HEK293 (cell line): Measurements from ENCODE around the gene NOP10.
A peak's percentile ranks its signal among the peaks of the same experiment; 100 is the strongest.

ENCODE experiments used
- CTCF ChIA-PET: fragments of 350-600 bp; formaldehyde crosslinking; extraction: SDS; loops from one replicate; lab custom pipeline; 2021; ENCODE audit warnings: antibody characterized with exemption; lab: Yijun Ruan, JAX
- POLR2A ChIA-PET: fragments of 300-600 bp; formaldehyde crosslinking; extraction: SDS; loops from one replicate; lab custom pipeline; 2020; ENCODE audit warnings: antibody characterized with exemption, inconsistent platforms; lab: Yijun Ruan, JAX
- H3K27ac ChIP-seq: fragments of 200-500 bp; sonication (Bioruptor generic); 2 replicates; pipeline ENCODE4 v1.5.1; 2014; ENCODE audit warnings: low read depth, low read length, control low read depth, inconsistent platforms; ENCODE audit errors: extremely low read depth
- H3K36me3 ChIP-seq, 2 experiments: fragments of 200-500 bp in 1 of 2; sonication (Bioruptor generic) in 1 of 2; 1 replicate in 1 of 2; 2 replicates in 1 of 2; pipeline ENCODE4 v1.5.1; 2014 to 2017; ENCODE audit warnings: inconsistent platforms in 2 of 2, low read length in 2 of 2; ENCODE audit not compliant: control insufficient read depth in 2 of 2, insufficient read depth in 1 of 2
- H3K4me1 ChIP-seq: fragments of 200-500 bp; sonication (Bioruptor generic); 2 replicates; pipeline ENCODE4 v1.5.1; 2014; ENCODE audit warnings: mild to moderate bottlenecking, low read length, inconsistent platforms; ENCODE audit not compliant: control insufficient read depth, insufficient read depth
- H3K4me3 ChIP-seq: 2 replicates; pipeline ENCODE4 v1.5.1; 2011; ENCODE audit warnings: low read depth, mild to moderate bottlenecking, control low read depth, low read length, moderate library complexity
- H3K9me3 ChIP-seq: fragments of 200-500 bp; sonication (Bioruptor generic); 2 replicates; pipeline ENCODE4 v1.5.1; 2014; ENCODE audit warnings: low read depth, low read length, inconsistent platforms; ENCODE audit not compliant: control insufficient read depth, insufficient read depth
- BCL11A ChIP-seq: fragments of 450-650 bp; formaldehyde crosslinking; IDR thresholded peaks from 2 replicates; pipeline ENCODE4 v1.5.1; 2016; ENCODE audit warnings: low read depth, missing biosample characterization, missing genetic modification characterization
- GFI1B ChIP-seq: fragments of 450-650 bp; formaldehyde crosslinking; IDR thresholded peaks from 2 replicates; pipeline ENCODE4 v1.5.1; 2016; ENCODE audit warnings: missing biosample characterization, missing genetic modification characterization
- GLIS2 ChIP-seq: fragments of 450-650 bp; formaldehyde crosslinking; IDR thresholded peaks from 2 replicates; pipeline ENCODE4 v1.5.1; 2016; ENCODE audit warnings: missing biosample characterization, missing genetic modification characterization
- HOXA7 ChIP-seq: sonication (generic); formaldehyde crosslinking; IDR thresholded peaks from 2 replicates; pipeline ENCODE4 v1.8.1; 2022; ENCODE audit warnings: missing genetic modification reagents, borderline replicate concordance
- KLF9 ChIP-seq: fragments of 450-650 bp; formaldehyde crosslinking; IDR thresholded peaks from 2 replicates; pipeline ENCODE4 v1.5.1; 2016; ENCODE audit warnings: missing biosample characterization, missing genetic modification characterization, low read depth
- SCRT2 ChIP-seq: fragments of 450-650 bp; formaldehyde crosslinking; IDR thresholded peaks from 2 replicates; pipeline ENCODE4 v1.5.1; 2016; ENCODE audit warnings: missing biosample characterization, missing genetic modification characterization
- SP7 ChIP-seq: fragments of 450-650 bp; formaldehyde crosslinking; IDR thresholded peaks from 2 replicates; pipeline ENCODE4 v1.5.1; 2016; ENCODE audit warnings: missing biosample characterization, missing genetic modification characterization
- ZBTB1 ChIP-seq: fragments of 450-650 bp; formaldehyde crosslinking; IDR thresholded peaks from 2 replicates; pipeline ENCODE4 v1.5.1; 2016; ENCODE audit warnings: missing biosample characterization, missing genetic modification characterization
- ZNF133 ChIP-seq: fragments of 450-650 bp; formaldehyde crosslinking; IDR thresholded peaks from 2 replicates; pipeline ENCODE4 v1.5.1; 2016; ENCODE audit warnings: missing biosample characterization, missing genetic modification characterization
- ZNF16 ChIP-seq: fragments of 450-650 bp; formaldehyde crosslinking; IDR thresholded peaks from 2 replicates; pipeline ENCODE4 v1.5.1; 2016; ENCODE audit warnings: low read depth, missing biosample characterization, missing genetic modification characterization
- ZNF19 ChIP-seq: fragments of 450-650 bp; formaldehyde crosslinking; IDR thresholded peaks from 2 replicates; pipeline ENCODE4; 2016; ENCODE audit warnings: missing biosample characterization, missing genetic modification characterization, low read depth
- ZNF202 ChIP-seq: fragments of 450-650 bp; formaldehyde crosslinking; IDR thresholded peaks from 2 replicates; pipeline ENCODE4 v1.5.1; 2016; ENCODE audit warnings: missing biosample characterization, missing genetic modification characterization, borderline replicate concordance
- ZNF394 ChIP-seq: fragments of 450-650 bp; formaldehyde crosslinking; IDR thresholded peaks from 2 replicates; pipeline ENCODE4 v1.5.1; 2016; ENCODE audit warnings: missing biosample characterization, missing genetic modification characterization, mild to moderate bottlenecking, moderate library complexity, borderline replicate concordance
- ZNF501 ChIP-seq: fragments of 450-650 bp; formaldehyde crosslinking; IDR thresholded peaks from 2 replicates; pipeline ENCODE4 v1.5.1; 2016; ENCODE audit warnings: missing biosample characterization, missing genetic modification characterization
- ZNF596 ChIP-seq: fragments of 450-650 bp; IDR thresholded peaks from 2 replicates; pipeline ENCODE4 v1.5.0; 2018; ENCODE audit warnings: missing biosample characterization, mild to moderate bottlenecking, missing genetic modification characterization, moderate library complexity
- ZNF600 ChIP-seq: fragments of 450-650 bp; formaldehyde crosslinking; IDR thresholded peaks from 2 replicates; pipeline ENCODE4 v1.5.1; 2016; ENCODE audit warnings: missing biosample characterization, missing genetic modification characterization
- ZNF629 ChIP-seq: fragments of 450-650 bp; formaldehyde crosslinking; IDR thresholded peaks from 2 replicates; pipeline ENCODE4 v1.5.1; 2017; ENCODE audit warnings: missing biosample characterization, missing genetic modification characterization
- ZNF658 ChIP-seq: fragments of 450-650 bp; formaldehyde crosslinking; IDR thresholded peaks from 2 replicates; pipeline ENCODE4; 2016; ENCODE audit warnings: missing biosample characterization, missing genetic modification characterization
- ZNF76 ChIP-seq: fragments of 450-650 bp; formaldehyde crosslinking; IDR thresholded peaks from 2 replicates; pipeline ENCODE4; 2016; ENCODE audit warnings: low read depth, missing biosample characterization, missing genetic modification characterization, borderline replicate concordance
- ZNF777 ChIP-seq: fragments of 450-650 bp; formaldehyde crosslinking; IDR thresholded peaks from 2 replicates; pipeline ENCODE4 v1.5.1; 2017; ENCODE audit warnings: missing biosample characterization, missing genetic modification characterization, borderline replicate concordance
- ZSCAN16 ChIP-seq: fragments of 450-650 bp; formaldehyde crosslinking; IDR thresholded peaks from 2 replicates; pipeline ENCODE4 v1.5.1; 2016; ENCODE audit warnings: missing biosample characterization, missing genetic modification characterization
- ZXDB ChIP-seq: fragments of 450-650 bp; formaldehyde crosslinking; IDR thresholded peaks from 2 replicates; pipeline ENCODE4 v1.5.1; 2016; ENCODE audit warnings: missing biosample characterization, missing genetic modification characterization
- TF ChIP-seq, protein P1 (sequence below): fragments of 450-650 bp; formaldehyde crosslinking; IDR thresholded peaks from 2 replicates; pipeline ENCODE4 v1.5.1; 2016; ENCODE audit warnings: missing biosample characterization, missing genetic modification characterization
- TF ChIP-seq, protein P2 (sequence below): fragments of 450-650 bp; formaldehyde crosslinking; IDR thresholded peaks from 2 replicates; pipeline ENCODE4 v1.5.1; 2016; ENCODE audit warnings: missing biosample characterization, missing genetic modification characterization
- TF ChIP-seq, protein P3 (sequence below): fragments of 450-650 bp; formaldehyde crosslinking; IDR thresholded peaks from 2 replicates; pipeline ENCODE4; 2016; ENCODE audit warnings: missing biosample characterization, missing genetic modification characterization
- TF ChIP-seq, protein P4 (sequence below): fragments of 450-650 bp; IDR thresholded peaks from 2 replicates; pipeline ENCODE4 v1.5.1; 2018; ENCODE audit warnings: missing biosample characterization, missing genetic modification characterization
- TF ChIP-seq, protein P5 (sequence below): fragments of 450-650 bp; formaldehyde crosslinking; IDR thresholded peaks from 2 replicates; pipeline ENCODE4 v1.5.1; 2017; ENCODE audit warnings: missing biosample characterization, missing genetic modification characterization

Gene NOP10

DNA sequence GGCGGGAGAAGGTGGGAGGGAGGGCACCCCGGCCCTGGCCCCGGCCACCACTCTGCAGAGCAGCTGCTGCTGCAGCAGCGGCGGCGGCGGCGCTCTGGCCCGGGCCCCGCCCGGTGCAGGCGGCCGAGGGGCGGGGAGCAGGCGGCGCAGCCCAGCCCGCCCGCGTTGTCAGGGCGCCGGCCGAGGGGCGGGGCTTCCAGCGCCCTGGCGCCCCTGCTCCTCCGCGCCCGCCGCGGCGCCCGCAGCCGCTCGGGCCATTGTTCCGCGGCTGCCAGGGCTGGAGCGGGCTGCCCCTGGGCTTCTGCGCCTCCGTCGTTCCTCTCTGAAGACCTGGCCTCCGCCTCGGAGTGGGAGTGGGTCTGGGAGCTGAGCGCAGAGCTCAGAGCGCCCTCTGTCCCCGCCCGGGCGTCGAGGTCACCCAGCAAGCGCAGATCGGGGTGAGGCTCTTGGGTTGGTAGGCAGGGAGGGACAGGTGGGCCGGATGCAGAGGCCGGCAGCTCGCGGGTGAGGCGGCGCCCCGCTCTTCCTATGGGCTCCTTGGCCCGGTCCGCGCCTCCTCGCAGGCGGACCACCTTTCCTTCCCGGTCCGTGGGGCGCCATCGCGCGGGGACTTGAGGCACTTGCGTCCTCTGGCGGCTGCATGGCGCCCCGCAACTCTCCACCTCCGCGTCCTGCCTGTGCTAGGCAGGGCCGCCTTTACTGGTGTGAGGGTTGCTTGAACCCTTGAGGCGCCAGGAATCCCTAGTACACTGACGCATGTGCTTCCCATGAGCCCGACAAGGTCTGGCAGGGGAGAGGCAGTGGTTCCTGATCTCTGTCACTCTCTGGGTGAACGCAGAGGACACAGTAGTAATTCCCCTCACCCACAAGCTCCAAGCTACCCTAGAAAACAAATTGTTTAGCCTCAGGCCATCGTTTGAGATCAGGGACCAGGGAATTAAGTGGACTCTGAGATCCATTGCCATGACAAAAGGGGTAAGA, 24.5 kb upstream of the NOP10 start, which contains the start of gene LPCAT4 (continued):
- TF ChIP-seq, protein P1, sequence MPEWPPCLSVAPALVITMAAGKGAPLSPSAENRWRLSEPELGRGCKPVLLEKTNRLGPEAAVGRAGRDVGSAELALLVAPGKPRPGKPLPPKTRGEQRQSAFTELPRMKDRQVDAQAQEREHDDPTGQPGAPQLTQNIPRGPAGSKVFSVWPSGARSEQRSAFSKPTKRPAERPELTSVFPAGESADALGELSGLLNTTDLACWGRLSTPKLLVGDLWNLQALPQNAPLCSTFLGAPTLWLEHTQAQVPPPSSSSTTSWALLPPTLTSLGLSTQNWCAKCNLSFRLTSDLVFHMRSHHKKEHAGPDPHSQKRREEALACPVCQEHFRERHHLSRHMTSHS (tag by site-specific recombination) = no peak
- no peak for TF ChIP-seq ZNF202 (tag by site-specific recombination)
- TF ChIP-seq ZNF596 (tag by site-specific recombination) = no peak
- no peak for TF ChIP-seq HOXA7 (CRISPR knock-in tag)
- TF ChIP-seq ZBTB1 (tag by site-specific recombination) = no peak
- TF ChIP-seq KLF9 (tag by site-specific recombination) = peak; percentile 49
- TF ChIP-seq, protein P2, sequence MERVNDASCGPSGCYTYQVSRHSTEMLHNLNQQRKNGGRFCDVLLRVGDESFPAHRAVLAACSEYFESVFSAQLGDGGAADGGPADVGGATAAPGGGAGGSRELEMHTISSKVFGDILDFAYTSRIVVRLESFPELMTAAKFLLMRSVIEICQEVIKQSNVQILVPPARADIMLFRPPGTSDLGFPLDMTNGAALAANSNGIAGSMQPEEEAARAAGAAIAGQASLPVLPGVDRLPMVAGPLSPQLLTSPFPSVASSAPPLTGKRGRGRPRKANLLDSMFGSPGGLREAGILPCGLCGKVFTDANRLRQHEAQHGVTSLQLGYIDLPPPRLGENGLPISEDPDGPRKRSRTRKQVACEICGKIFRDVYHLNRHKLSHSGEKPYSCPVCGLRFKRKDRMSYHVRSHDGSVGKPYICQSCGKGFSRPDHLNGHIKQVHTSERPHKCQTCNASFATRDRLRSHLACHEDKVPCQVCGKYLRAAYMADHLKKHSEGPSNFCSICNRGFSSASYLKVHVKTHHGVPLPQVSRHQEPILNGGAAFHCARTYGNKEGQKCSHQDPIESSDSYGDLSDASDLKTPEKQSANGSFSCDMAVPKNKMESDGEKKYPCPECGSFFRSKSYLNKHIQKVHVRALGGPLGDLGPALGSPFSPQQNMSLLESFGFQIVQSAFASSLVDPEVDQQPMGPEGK (tag by site-specific recombination) = peak; percentile 52

DNA sequence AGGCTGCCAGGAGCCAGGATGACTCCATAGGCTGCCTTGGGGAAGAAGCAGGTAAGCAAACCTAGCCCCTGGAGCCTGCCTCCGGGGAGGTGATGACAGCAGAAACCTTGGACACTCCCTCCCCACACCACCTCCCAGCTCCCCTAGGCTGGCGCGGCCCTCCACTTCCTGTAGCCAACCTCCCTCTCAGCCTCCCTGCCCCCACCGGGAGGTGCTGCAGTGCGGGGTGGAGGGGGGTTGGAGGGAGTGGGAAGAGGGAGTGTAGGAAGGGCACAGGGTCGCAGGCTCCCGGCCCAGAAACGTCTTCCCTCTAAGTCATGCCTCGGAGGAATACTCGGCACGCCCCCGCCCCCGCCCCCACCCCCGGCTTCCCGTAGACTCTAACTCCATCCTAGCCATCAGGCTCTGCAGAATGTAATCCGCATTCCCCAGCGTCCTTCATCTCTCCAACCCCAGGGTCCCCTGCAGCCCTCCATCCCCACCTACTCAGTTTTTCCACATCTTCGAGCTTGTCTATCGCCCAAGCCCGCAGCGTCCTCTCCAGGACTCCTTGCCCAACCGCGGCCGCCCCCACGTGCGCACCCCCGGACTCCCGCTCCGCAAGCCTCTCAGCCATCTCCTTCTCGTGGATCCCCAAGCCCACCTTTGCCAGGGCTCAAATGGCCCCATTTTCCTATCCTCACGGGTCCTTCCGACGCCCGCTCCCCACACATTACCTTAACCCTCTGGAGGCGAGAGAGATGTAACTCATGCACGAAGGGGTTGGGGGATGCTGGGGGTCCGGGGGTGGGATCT, 23.5 kb upstream of the NOP10 start:
- ChIA-PET CTCF (interaction anchor here (0.7 to 2.4 kb wide), 7 partner anchors 8 to 305 kb away, joined by 3 to 15 read pairs (median 6); partner anchors contain the start of genes KATNBL1, NOP10 and NUTM1), POLR2A (interaction anchor here (0.9 to 2.2 kb wide), 7 partner anchors 8 to 265 kb away, joined by 3 to 14 read pairs (median 5); partner anchors contain the start of genes EMC7, NOP10, NUTM1 and PGBD4)
- Histone ChIP-seq H3K4me3 (peak overlapping the region; percentile 56), H3K9me3 (no peaks in the 10 kb centered on the region), H3K27ac (peak overlapping the region; percentile 64; the same call in 1 of the 2 replicates), H3K4me1 (no peaks in the 10 kb centered on the region; the same call in 1 of the 2 replicates), H3K36me3 (peaks cover 0 to 20% of the 10 kb centered on the region in 2 experiments; a peak in 1 of 3 replicates)
- no peak; the same call in 1 of the 2 replicates for TF ChIP-seq ZNF76 (tag by site-specific recombination)
- TF ChIP-seq, protein P3, sequence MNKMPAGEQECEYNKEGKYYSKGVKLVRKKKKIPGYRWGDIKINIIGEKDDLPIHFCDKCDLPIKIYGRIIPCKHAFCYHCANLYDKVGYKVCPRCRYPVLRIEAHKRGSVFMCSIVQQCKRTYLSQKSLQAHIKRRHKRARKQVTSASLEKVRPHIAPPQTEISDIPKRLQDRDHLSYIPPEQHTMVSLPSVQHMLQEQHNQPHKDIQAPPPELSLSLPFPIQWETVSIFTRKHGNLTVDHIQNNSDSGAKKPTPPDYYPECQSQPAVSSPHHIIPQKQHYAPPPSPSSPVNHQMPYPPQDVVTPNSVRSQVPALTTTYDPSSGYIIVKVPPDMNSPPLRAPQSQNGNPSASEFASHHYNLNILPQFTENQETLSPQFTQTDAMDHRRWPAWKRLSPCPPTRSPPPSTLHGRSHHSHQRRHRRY = no peak
- no peak for TF ChIP-seq GFI1B (tag by site-specific recombination)
- TF ChIP-seq ZNF600 (tag by site-specific recombination) = peak; percentile 39; the same call in 1 of the 2 replicates
- peak; percentile 71; the same call in 1 of the 2 replicates for TF ChIP-seq GLIS2 (tag by site-specific recombination)
- no peak for TF ChIP-seq SCRT2 (tag by site-specific recombination)
- TF ChIP-seq ZNF133 (tag by site-specific recombination) = no peak
- TF ChIP-seq ZNF658 (tag by site-specific recombination) = no peak
- TF ChIP-seq ZNF629 (tag by site-specific recombination) = no peak
- peak; percentile 55; the same call in 1 of the 2 replicates for TF ChIP-seq SP7 (tag by site-specific recombination)
- TF ChIP-seq ZNF501 = no peak
- 0 out of 2 replicates have a peak, but pooled peaks have one; percentile 24 for TF ChIP-seq ZNF16 (tag by site-specific recombination)
- TF ChIP-seq ZNF777 (tag by site-specific recombination) = no peak
- no peak for TF ChIP-seq ZSCAN16 (tag by site-specific recombination)
- TF ChIP-seq, protein P4, sequence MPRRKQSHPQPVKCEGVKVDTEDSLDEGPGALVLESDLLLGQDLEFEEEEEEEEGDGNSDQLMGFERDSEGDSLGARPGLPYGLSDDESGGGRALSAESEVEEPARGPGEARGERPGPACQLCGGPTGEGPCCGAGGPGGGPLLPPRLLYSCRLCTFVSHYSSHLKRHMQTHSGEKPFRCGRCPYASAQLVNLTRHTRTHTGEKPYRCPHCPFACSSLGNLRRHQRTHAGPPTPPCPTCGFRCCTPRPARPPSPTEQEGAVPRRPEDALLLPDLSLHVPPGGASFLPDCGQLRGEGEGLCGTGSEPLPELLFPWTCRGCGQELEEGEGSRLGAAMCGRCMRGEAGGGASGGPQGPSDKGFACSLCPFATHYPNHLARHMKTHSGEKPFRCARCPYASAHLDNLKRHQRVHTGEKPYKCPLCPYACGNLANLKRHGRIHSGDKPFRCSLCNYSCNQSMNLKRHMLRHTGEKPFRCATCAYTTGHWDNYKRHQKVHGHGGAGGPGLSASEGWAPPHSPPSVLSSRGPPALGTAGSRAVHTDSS (tag by site-specific recombination) = no peak
- TF ChIP-seq BCL11A (tag by site-specific recombination) = no peak
- TF ChIP-seq ZXDB = peak; percentile 34; the same call in 1 of the 2 replicates
- TF ChIP-seq, protein P5, sequence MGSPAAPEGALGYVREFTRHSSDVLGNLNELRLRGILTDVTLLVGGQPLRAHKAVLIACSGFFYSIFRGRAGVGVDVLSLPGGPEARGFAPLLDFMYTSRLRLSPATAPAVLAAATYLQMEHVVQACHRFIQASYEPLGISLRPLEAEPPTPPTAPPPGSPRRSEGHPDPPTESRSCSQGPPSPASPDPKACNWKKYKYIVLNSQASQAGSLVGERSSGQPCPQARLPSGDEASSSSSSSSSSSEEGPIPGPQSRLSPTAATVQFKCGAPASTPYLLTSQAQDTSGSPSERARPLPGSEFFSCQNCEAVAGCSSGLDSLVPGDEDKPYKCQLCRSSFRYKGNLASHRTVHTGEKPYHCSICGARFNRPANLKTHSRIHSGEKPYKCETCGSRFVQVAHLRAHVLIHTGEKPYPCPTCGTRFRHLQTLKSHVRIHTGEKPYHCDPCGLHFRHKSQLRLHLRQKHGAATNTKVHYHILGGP (tag by site-specific recombination) = no peak
- TF ChIP-seq ZNF394 (tag by site-specific recombination) = no peak
- TF ChIP-seq ZNF19 (tag by site-specific recombination) = no peak
